ENCODE data around the gene PCNX2.
"Not testable (repeated sequence)": the region's sequence is repeated elsewhere in the genome, so short reads cannot be mapped to it uniquely, and the experiment has no call there.

The PCNX2 gene

DNA sequence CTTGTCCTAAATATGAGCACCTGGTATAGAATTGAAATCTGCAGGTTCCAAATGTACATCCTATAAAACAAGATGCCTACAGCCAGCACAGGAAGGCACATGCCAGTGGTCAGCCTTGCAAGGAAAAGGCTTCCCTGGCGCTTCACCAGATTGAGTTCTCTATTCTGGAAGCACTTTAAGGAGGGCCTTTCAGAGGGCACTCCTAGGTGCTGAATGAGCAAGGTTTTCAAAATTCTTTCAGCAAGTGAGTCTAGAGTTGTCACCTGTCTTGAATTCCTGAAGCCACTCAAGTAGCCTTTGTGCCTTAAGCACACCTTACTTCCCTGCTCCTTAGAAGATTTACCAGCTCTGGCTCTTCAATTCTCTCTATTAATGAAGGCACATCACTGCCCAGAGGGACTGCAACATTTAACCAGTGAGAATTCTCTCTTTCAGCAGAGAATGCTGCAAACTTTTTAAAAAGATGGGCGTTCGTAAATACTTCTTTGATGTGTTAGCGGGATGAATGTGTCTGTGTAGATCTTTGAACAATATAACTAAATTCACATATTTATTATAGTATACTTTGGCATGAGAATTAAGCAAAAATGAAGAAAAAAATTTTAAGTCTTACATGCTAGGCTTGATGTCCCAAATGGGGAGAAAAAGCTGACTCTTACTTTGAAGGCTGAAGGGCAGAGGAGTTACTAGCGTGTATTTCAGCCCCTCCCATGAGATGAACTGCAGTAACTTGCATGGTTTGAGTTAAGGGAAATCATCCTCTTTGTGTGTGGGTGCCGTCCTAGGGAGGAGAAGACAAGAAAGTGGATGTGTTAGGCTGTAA lies 183.1 kb downstream of the PCNX2 start:
- Histone ChIP-seq H3K9me3 (no peaks in the 10 kb centered on the region), H3K36me3 (no peaks in the 10 kb centered on the region), H3K4me1 (no peaks in the 10 kb centered on the region), H3K4me3 (ENCODE audit: low read depth, low read length) (no peak overlapping the region), H3K27me3 (no peaks in the 10 kb centered on the region)
- TF ChIP-seq, protein P1, sequence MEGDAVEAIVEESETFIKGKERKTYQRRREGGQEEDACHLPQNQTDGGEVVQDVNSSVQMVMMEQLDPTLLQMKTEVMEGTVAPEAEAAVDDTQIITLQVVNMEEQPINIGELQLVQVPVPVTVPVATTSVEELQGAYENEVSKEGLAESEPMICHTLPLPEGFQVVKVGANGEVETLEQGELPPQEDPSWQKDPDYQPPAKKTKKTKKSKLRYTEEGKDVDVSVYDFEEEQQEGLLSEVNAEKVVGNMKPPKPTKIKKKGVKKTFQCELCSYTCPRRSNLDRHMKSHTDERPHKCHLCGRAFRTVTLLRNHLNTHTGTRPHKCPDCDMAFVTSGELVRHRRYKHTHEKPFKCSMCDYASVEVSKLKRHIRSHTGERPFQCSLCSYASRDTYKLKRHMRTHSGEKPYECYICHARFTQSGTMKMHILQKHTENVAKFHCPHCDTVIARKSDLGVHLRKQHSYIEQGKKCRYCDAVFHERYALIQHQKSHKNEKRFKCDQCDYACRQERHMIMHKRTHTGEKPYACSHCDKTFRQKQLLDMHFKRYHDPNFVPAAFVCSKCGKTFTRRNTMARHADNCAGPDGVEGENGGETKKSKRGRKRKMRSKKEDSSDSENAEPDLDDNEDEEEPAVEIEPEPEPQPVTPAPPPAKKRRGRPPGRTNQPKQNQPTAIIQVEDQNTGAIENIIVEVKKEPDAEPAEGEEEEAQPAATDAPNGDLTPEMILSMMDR (IDR thresholded peaks at IDR 0.05; ENCODE audit: low read depth, low read length) = no peak
- DNase-seq = no peak

DNA sequence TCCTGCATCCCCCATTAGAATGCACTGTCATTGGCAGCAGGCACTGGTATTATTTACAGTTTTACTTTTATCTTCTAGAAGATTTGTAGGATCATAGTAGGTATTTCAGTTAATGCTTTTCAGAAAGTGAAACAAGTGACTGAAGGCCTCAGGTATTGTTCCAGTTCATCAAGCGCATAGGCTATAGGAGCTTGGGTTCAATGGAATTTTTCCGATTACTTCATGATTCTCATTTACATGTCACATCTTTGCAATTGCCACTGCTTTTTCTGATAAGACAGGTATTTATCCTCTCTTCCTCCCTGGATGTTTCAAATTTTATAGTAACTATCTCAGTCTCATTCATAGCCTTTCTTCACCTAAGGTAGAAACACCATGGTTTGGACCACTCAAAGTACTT lies 183.8 kb downstream of the PCNX2 start:
- Histone ChIP-seq H3K4me1 (no peaks in the 10 kb centered on the region), H3K27me3 (no peaks in the 10 kb centered on the region), H3K9me3 (no peaks in the 10 kb centered on the region), H3K4me3 (ENCODE audit: low read depth, low read length) (no peak overlapping the region), H3K36me3 (no peaks in the 10 kb centered on the region)
- TF ChIP-seq, protein P1 (IDR thresholded peaks at IDR 0.05; ENCODE audit: low read depth, low read length) = no peak
- no peak for DNase-seq

DNA sequence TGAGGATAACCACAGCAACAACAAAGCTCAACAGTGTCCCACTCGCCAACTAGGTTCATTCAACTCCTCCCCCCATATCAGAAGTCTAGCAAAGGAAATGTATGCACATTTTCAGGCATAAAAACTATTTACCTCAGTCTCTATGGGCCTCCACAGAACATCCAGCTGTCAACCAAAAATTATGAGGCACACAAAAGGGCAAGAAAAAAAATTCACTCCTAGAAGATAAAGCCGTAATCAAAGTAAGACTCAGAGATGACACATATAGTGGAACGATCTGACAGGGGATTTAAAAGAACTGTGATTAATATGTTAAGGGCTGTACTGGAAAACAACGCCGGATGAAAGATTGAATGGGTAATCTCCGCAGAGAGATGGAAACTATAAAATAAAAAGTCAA lies 186.4 kb downstream of the PCNX2 start:
- H3K36me3 ChIP-seq = no peaks in the 10 kb centered on the region
- no peaks in the 10 kb centered on the region for H3K27me3 ChIP-seq
- H3K9me3 ChIP-seq = no peaks in the 10 kb centered on the region
- H3K4me3 ChIP-seq (ENCODE audit: low read depth, low read length) = no peak overlapping the region
- no peak for DNase-seq
- H3K4me1 ChIP-seq = no peaks in the 10 kb centered on the region
- TF ChIP-seq, protein P1 (IDR thresholded peaks at IDR 0.05; ENCODE audit: low read depth, low read length) = no peak

DNA sequence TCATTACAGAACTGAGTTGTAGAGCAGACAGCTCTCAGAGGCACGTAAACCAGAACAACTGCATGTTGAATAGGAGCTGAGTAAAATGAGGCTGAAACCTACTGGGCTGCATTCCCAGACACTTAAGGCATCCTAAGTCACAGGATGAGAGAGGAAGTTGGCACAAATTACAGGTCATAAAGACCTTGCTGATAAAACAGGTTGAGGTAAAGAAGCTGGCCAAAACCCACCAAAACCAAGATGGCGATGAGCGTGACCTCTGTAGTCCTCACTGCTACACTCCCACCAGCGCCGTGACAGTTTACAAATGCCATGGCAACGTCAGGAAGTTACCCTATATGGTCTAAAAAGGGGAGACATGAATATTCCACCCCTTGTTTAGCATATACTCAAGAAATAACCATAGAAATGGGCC lies 187.8 kb downstream of the PCNX2 start:
- not testable (repeated sequence) for H3K9me3 ChIP-seq; H3K4me3 ChIP-seq (ENCODE audit: low read depth, low read length); H3K4me1 ChIP-seq; H3K27me3 ChIP-seq; DNase-seq; H3K36me3 ChIP-seq

DNA sequence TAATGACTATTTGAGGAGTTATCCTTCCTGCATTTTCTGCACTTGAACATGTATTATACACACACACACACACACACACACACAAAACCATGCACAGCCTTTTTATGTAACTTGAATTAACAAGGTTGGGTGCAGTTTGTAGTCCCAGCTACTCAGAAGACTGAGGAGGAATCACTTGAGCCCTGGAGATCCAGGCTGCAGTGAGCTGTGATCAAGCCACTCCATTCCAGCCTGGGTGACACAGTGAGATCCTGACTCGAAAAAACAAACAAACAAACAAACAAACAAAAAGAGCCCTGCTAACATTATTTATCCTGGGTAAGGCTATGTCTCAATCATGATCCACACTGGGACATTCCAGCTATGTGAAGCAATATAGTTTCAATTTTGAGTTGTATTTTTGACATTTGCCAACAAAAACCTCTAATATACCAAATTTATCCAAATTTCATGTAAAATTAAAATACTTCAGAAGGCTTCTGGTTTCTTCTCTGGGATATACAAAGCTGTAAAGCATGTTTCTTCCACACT lies 188.3 kb downstream of the PCNX2 start:
- H3K27me3 ChIP-seq = no peaks in the 10 kb centered on the region
- no peak overlapping the region for H3K4me3 ChIP-seq (ENCODE audit: low read depth, low read length)
- no peaks in the 10 kb centered on the region for H3K4me1 ChIP-seq
- TF ChIP-seq, protein P1 (IDR thresholded peaks at IDR 0.05; ENCODE audit: low read depth, low read length) = no peak
- no peak for DNase-seq
- H3K9me3 ChIP-seq = no peaks in the 10 kb centered on the region
- H3K36me3 ChIP-seq = no peaks in the 10 kb centered on the region; the same call in 1 of the 2 replicates

DNA sequence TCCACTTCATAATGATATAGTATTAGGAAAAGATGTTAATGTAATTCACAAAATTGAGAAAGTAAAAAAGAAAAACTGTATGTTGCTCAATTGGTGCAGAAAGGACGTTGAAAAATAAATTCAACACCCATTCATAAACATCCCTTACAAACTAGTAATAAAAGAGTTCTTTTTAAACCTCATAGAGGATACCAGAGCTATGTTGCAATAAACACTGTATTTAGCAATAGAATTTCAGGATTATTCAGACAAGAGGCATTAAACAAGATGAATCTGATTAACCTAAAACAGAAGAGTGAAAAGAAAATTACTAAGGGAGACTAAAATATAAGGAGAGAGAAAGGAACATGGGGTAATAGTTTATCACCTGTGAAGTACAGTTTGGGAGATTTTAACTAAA lies 190.3 kb downstream of the PCNX2 start:
- no peaks in the 10 kb centered on the region for H3K27me3 ChIP-seq
- no peak overlapping the region for H3K4me3 ChIP-seq (ENCODE audit: low read depth, low read length)
- H3K4me1 ChIP-seq = no peaks in the 10 kb centered on the region
- H3K9me3 ChIP-seq = no peaks in the 10 kb centered on the region
- TF ChIP-seq, protein P1 (IDR thresholded peaks at IDR 0.05; ENCODE audit: low read depth, low read length) = no peak
- H3K36me3 ChIP-seq = no peaks in the 10 kb centered on the region; the same call in 1 of the 2 replicates
- DNase-seq = no peak
